IMR-90 (cell line): ENCODE results near the gene SEZ6L2. TPM values are rescaled to one million over a fixed set of nuclear protein-coding genes. Genes with fewer than 3 reads are reported as not detected.

Source experiments
- ATAC-seq: fragments of 200-7000 bp; cut with Tn5 transposase; 2 replicates; pipeline ENCODE4 v1.9.1; 2020; ENCODE audit warnings: low read depth, mild to moderate bottlenecking, moderate library complexity
- BruUV-seq: library from RNA; stranded (reverse); fragments of 400-500 nt; replicated peaks from 2 replicates; lab custom pipeline; 2021; lab: Mats Ljungman, UMichigan
- CTCF ChIA-PET: fragments of 300-600 bp; formaldehyde crosslinking; extraction: SDS; loops from one replicate; lab custom pipeline; 2021; ENCODE audit warnings: antibody characterized with exemption; lab: Yijun Ruan, JAX
- POLR2A ChIA-PET: fragments of 300-600 bp; sonication (Branson Sonifier 250); formaldehyde crosslinking; loops from one replicate; lab custom pipeline; 2022; ENCODE audit warnings: antibody characterized with exemption; ENCODE audit not compliant: unreplicated experiment; lab: Charles Lee
- DNase-seq: peaks from one replicate; pipeline ENCODE4 v3.0.0; 2013
- H2AFZ ChIP-seq: replicated peaks from 2 replicates; pipeline ENCODE3; 2013; ENCODE audit warnings: low read length, mild to moderate bottlenecking; ENCODE audit not compliant: poor library complexity
- H2AK5ac ChIP-seq: 2 replicates; pipeline ENCODE4 v1.6.1; 2013; ENCODE audit warnings: low read depth, low read length, inconsistent platforms
- H2AK9ac ChIP-seq: replicated peaks from 2 replicates; pipeline ENCODE3; 2013; ENCODE audit warnings: mild to moderate bottlenecking, low read depth, low read length, moderate library complexity; ENCODE audit not compliant: poor library complexity
- H2BK120ac ChIP-seq: 2 replicates; pipeline ENCODE4 v1.6.1; 2013; ENCODE audit warnings: low read depth, low read length, inconsistent platforms
- H2BK15ac ChIP-seq: 3 replicates; pipeline ENCODE4 v1.6.1; 2013; ENCODE audit warnings: low read depth, low read length, inconsistent platforms
- H2BK20ac ChIP-seq: 2 replicates; pipeline ENCODE4 v1.6.1; 2013; ENCODE audit warnings: low read depth, mild to moderate bottlenecking, inconsistent platforms, low read length, moderate library complexity
- H2BK5ac ChIP-seq: 2 replicates; pipeline ENCODE4 v1.6.1; 2013; ENCODE audit warnings: mild to moderate bottlenecking, low read depth, low read length, inconsistent platforms; ENCODE audit not compliant: poor library complexity, severe bottlenecking
- H3K14ac ChIP-seq: replicated peaks from 2 replicates; pipeline ENCODE4 v1.6.1; 2013; ENCODE audit warnings: low read depth, low read length, inconsistent platforms
- H3K18ac ChIP-seq: 2 replicates; pipeline ENCODE4 v1.6.1; 2013; ENCODE audit warnings: low read depth, low read length, control low read depth
- H3K23ac ChIP-seq: 2 replicates; pipeline ENCODE4 v1.6.1; 2013; ENCODE audit warnings: low read depth, low read length, inconsistent platforms
- H3K27ac ChIP-seq: 2 replicates; pipeline ENCODE4 v1.5.1; 2013; ENCODE audit warnings: mild to moderate bottlenecking, control low read depth, low read length; ENCODE audit not compliant: insufficient read depth
- H3K27me3 ChIP-seq: 2 replicates; pipeline ENCODE4 v1.6.1; 2013; ENCODE audit warnings: low read length; ENCODE audit not compliant: control insufficient read depth, insufficient read depth
- H3K36me3 ChIP-seq: 2 replicates; pipeline ENCODE4 v1.6.1; 2013; ENCODE audit warnings: low read length, mixed read lengths; ENCODE audit not compliant: control insufficient read depth, insufficient read depth
- H3K4ac ChIP-seq: 2 replicates; pipeline ENCODE4 v1.6.1; 2013; ENCODE audit warnings: low read depth, low read length, inconsistent platforms
- H3K4me1 ChIP-seq: 2 replicates; pipeline ENCODE4 v1.6.1; 2013; ENCODE audit warnings: low read length, mixed read lengths; ENCODE audit not compliant: control insufficient read depth, insufficient read depth
- H3K4me2 ChIP-seq: 2 replicates; pipeline ENCODE4 v1.6.1; 2013; ENCODE audit warnings: low read depth, mild to moderate bottlenecking, control low read depth, low read length, moderate library complexity
- H3K4me3 ChIP-seq: 2 replicates; pipeline ENCODE4 v1.5.1; 2013; ENCODE audit warnings: low read depth, mild to moderate bottlenecking, control low read depth, low read length, moderate library complexity; ENCODE audit not compliant: insufficient read depth
- H3K56ac ChIP-seq: 2 replicates; pipeline ENCODE4 v1.6.1; 2013; ENCODE audit warnings: low read length, inconsistent platforms; ENCODE audit not compliant: insufficient read depth; ENCODE audit errors: extremely low read depth
- H3K79me1 ChIP-seq, 2 experiments: 2 replicates each; pipeline ENCODE4 v1.6.1; 2013; ENCODE audit warnings: low read length in 2 of 2, inconsistent platforms in 1 of 2, low read depth in 1 of 2
- H3K9ac ChIP-seq: 2 replicates; pipeline ENCODE4 v1.6.1; 2013; ENCODE audit warnings: low read depth, low read length, control low read depth
- H3K9me1 ChIP-seq: 2 replicates; pipeline ENCODE4 v1.6.1; 2013; ENCODE audit warnings: low read length, inconsistent platforms; ENCODE audit not compliant: insufficient read depth
- H3K9me3 ChIP-seq: 2 replicates; pipeline ENCODE4 v1.6.1; 2013; ENCODE audit warnings: low read length; ENCODE audit not compliant: control insufficient read depth, insufficient read depth
- H4K20me1 ChIP-seq: 2 replicates; pipeline ENCODE4 v1.6.1; 2013; ENCODE audit warnings: low read length, inconsistent platforms; ENCODE audit not compliant: insufficient read depth
- H4K5ac ChIP-seq: 2 replicates; pipeline ENCODE4 v1.6.1; 2013; ENCODE audit warnings: mild to moderate bottlenecking, low read depth, low read length, control low read depth
- H4K8ac ChIP-seq, 2 experiments: 2 replicates each; pipeline ENCODE4 v1.6.1; 2013; ENCODE audit warnings: low read depth in 2 of 2, low read length in 2 of 2, control low read depth in 1 of 2, inconsistent platforms in 1 of 2
- H4K91ac ChIP-seq: 2 replicates; pipeline ENCODE4 v1.6.1; 2013; ENCODE audit warnings: low read depth, low read length, inconsistent platforms; ENCODE audit not compliant: insufficient read depth
- CHD1 ChIP-seq: IDR thresholded peaks from 2 replicates; pipeline ENCODE4 v1.6.1; 2012; ENCODE audit warnings: low read depth, low read length, improper control_type of control experiment
- FOS ChIP-seq: fragments of 150-350 bp; IDR thresholded peaks from 2 replicates; pipeline ENCODE4 v1.6.1; 2016; ENCODE audit warnings: low read depth, low read length
- RCOR1 ChIP-seq: IDR thresholded peaks from 2 replicates; pipeline ENCODE4 v1.6.1; 2012; ENCODE audit warnings: mild to moderate bottlenecking, low read length, improper control_type of control experiment; ENCODE audit not compliant: insufficient replicate concordance
- WGBS, 2 experiments: methylation state at CpG; one replicate each; pipeline versions ENCODE4 v1.1.5 to v1.1.7; 2013; ENCODE audit warnings: missing lambda C conversion rate in 2 of 2; ENCODE audit not compliant: insufficient read length in 1 of 2; ENCODE audit errors: extremely low coverage in 2 of 2; 5-methylcytosine and 5-hydroxymethylcytosine counted together
- dilution Hi-C: fragments of 300-500 bp; cut with HindIII; formaldehyde crosslinking; loops from one replicate; pipeline ENCODE4 v1.14.3; 2018; ENCODE audit warnings: low sequenced_read_pairs; ENCODE audit not compliant: unreplicated experiment
- in situ Hi-C: fragments of 300-500 bp; cut with MboI; formaldehyde crosslinking; loops from 3 replicates; pipeline ENCODE4 v1.14.3; 2019; ENCODE audit warnings: low sequenced_read_pairs, inconsistent platforms, mixed read lengths
- intact Hi-C: fragments of 100-400 bp; cut with micrococcal nuclease; formaldehyde crosslinking; loops from 2 replicates; pipeline ENCODE4 v1.10.0; 2022
- polyA plus RNA-seq, 3 experiments: library from polyadenylated mRNA; depleted of rRNA; stranded (reverse); fragments of >200 nt; gene quantifications; 2 replicates each; pipeline ENCODE4 v1.2.3, GENCODE V29; 2012; ENCODE audit warnings: low replicate concordance in 1 of 3
- total RNA-seq: library from RNA; depleted of rRNA; stranded (reverse); fragments of >200 nt; gene quantifications from 2 replicates; pipeline ENCODE4 v1.2.3, GENCODE V29; 2012

SEZ6L2 gene
- total and polyA plus RNA-seq, 2 of the 4 experiments (the other 2 are of a cell fraction): 0.72 to 10.5 TPM

DNA sequence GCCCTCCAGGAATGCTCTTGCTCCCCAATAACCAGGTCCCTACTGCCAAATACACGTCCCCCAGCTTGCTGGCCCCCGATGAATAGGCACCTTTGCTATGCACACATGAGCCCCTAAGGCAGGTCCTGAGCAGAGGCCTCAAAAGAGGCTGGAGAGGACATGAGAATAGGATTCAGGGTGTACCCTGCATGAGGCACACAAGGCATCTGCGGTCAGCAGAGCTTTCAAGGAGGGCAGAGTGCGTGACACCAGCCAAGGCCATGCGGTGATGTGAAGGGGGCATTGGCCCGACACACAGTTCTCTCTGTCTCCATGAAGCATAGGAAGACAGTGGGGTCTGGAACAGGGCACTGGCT lies 6.9 kb downstream of the SEZ6L2 start:
- H2AK9ac ChIP-seq: no peak overlapping the region
- H2BK15ac ChIP-seq: no peak overlapping the region
- H2AK5ac ChIP-seq: no peak overlapping the region
- dilution Hi-C loops (no loop called here), in situ Hi-C loops (no loop called here), intact Hi-C loops (no loop called here)
- no peak overlapping the region for H4K8ac ChIP-seq
- ATAC-seq (no peak), DNase-seq (no peak)
- ChIA-PET CTCF (no interaction called here), POLR2A (no interaction called here)
- H3K9me3 ChIP-seq: no peaks in the 10 kb centered on the region
- H3K18ac ChIP-seq: no peak overlapping the region
- H3K79me1 ChIP-seq: no peaks in the 10 kb centered on the region
- no peak overlapping the region for H2BK20ac ChIP-seq
- H3K4me2 ChIP-seq: no peak overlapping the region
- 82% methylated on average over 3 of the region's 6 CpGs; no CpG with 5 or more reads in 1 of the 2 experiments for WGBS, 2 experiments
- no peak overlapping the region for H3K56ac ChIP-seq
- no TSS peak for BruUV-seq
- no peak overlapping the region for H4K91ac ChIP-seq
- 0 out of 2 replicates have a peak, but pooled peaks cover 2% of the 10 kb centered on the region for H3K36me3 ChIP-seq
- TF ChIP-seq RCOR1 (no peak), FOS (no peak), CHD1 (no peak)
- no peak overlapping the region for H3K4me3 ChIP-seq
- H3K9ac ChIP-seq: no peak overlapping the region
- H2BK5ac ChIP-seq: no peak overlapping the region
- no peaks in the 10 kb centered on the region for H3K4me1 ChIP-seq
- no peaks in the 10 kb centered on the region for H3K27me3 ChIP-seq
- no peaks in the 10 kb centered on the region for H4K20me1 ChIP-seq
- H4K5ac ChIP-seq: no peak overlapping the region
- no peak overlapping the region for H2AFZ ChIP-seq
- no peak overlapping the region for H3K14ac ChIP-seq
- H3K27ac ChIP-seq: no peak overlapping the region
- no peak overlapping the region for H3K23ac ChIP-seq
- H3K9me1 ChIP-seq: no peaks in the 10 kb centered on the region; the same call in 1 of the 2 replicates
- H2BK120ac ChIP-seq: no peak overlapping the region
- no peak overlapping the region for H3K4ac ChIP-seq
